AG09319 (cell line): ENCODE results near the gene DLX2.

ENCODE experiments used
- DNase-seq: peaks from one replicate; pipeline ENCODE4 v3.0.0-alpha.2; 2010; ENCODE audit warnings: low read depth; ENCODE audit errors: extremely low read depth
- CTCF ChIP-seq: IDR thresholded peaks from 2 replicates; pipeline ENCODE4 v1.5.1; 2011; ENCODE audit warnings: low read depth, mild to moderate bottlenecking, inconsistent platforms, low read length, moderate library complexity

Gene DLX2

GRCh38 chr2:172049567-172050120 lies 53.1 kb downstream of the DLX2 start:
- no peak for TF ChIP-seq CTCF

More at GRCh38 chr2:172049567-172050120, 53.1 kb downstream of the DLX2 start:
- no peak for DNase-seq
